DOHH2 (cell line): ENCODE data around the gene VSX1.

Source experiments
- CTCF ChIP-seq: fragments of 200-600 bp; sonication (generic); IDR thresholded peaks from one replicate; pipeline ENCODE4 v1.5.1; 2014; ENCODE audit warnings: antibody characterized with exemption, mild to moderate bottlenecking, low read depth, low read length; ENCODE audit not compliant: poor library complexity, severe bottlenecking
- EZH2phosphoT487 ChIP-seq: fragments of 200-600 bp; sonication (generic); IDR thresholded peaks from 2 replicates; pipeline ENCODE4 v1.6.1; 2017; ENCODE audit warnings: borderline replicate concordance, mild to moderate bottlenecking, antibody characterized with exemption, low read length, moderate library complexity, mixed read lengths

- no peak for TF ChIP-seq CTCF
- TF ChIP-seq EZH2phosphoT487 = no peak
Observed at GRCh38 chr20:25054096-25054820, 27.7 kb downstream of the VSX1 start.
